RCC 7860 (cell line): ENCODE results near the gene MLF2.
A peak's percentile ranks its signal among the peaks of the same experiment; 100 is the strongest.

ENCODE experiments used
- DNase-seq: peaks from one replicate; pipeline ENCODE4 v3.0.0-alpha.2; 2015; ENCODE audit warnings: low spot score
- FAIRE-seq: peaks from 2 replicates; lab custom pipeline; 2012; peaks lifted over from hg19 to GRCh38; lab: Jason Lieb, UNC

MLF2 gene

DNA sequence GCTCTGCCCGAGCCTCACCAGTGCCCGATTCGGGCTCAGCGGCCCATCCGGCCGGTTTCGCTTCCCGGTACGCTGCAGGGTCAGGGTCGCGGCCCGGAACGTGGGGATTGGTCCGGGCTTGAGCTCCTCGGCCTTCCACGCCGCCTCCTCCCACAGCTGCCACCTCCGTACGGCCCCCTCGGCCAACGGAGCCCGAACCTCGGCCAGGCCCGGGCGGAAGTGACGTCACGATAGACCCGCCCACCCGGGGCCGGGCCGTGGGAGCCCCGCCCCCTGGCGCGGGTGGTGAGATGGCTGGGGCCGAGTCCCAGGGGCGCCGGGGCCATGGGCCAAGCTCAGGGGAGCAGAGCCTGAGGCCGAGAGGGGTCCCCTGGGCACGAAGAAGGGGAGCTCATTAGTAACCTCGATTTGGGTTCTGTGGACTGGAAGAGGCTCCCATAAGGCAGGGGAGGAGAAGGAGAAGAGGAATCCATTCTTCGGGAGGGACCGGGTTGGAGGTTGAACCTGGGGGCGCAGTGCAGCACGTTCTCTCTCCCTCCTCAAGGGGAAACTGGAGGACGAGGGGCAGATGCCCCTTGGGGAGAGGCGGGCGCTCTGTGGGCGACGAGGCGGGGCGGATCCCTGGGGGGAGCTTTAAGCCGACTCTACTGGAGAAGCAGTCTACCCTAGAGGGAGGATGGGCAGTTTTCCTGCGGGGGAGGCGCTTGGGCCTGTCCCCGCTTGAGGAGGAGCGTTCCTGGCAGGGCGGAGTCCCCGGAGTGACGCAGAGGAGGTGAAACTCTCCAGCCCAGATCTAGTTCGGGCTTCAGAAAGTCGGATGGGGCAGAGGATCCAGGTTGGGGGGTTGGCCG is at the start of gene MLF2:
Gene MLF2 (minus strand): TSS at position 221 of the 851 bp plus-strand sequence. CDS start 807 bp downstream, outside the sequence.
- FAIRE-seq: peak; percentile 87
- peak; percentile 96 for DNase-seq

- no peak for DNase-seq
- FAIRE-seq: no peak
Measured at GRCh38 chr12:6799147-6799546, 46.2 kb upstream of the MLF2 start.

DNA sequence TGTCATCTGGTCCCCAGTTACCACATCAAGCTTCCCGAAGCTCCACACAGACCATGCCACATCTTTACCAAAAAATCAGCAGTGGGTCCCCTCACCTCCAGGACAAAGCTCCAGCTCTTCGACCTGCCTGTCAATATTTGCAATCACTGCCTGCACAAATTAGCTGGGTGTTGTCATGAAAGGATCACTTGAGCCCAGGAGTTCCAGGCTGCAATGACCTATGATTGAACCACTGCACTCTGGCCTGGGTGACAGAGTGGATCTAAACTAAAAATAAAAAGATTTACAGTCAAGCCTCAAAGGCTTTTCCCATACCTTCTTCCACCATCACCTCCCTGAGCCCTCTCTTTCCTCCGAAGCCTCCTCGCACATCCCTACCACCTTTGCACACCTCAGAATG is 43.6 kb upstream of the MLF2 start:
- no peak for DNase-seq
- FAIRE-seq: no peak

- DNase-seq: no peak
- FAIRE-seq: no peak
Measured at GRCh38 chr12:6795088-6795487, 42.1 kb upstream of the MLF2 start.

- FAIRE-seq: no peak
Measured at GRCh38 chr12:6792522-6793201, 39.7 kb upstream of the MLF2 start.

GRCh38 chr12:6791931-6792520 is 39.1 kb upstream of the MLF2 start:
- no peak for DNase-seq
- no peak for FAIRE-seq

More at GRCh38 chr12:6792522-6793201, 39.7 kb upstream of the MLF2 start:
- no peak for DNase-seq

DNA sequence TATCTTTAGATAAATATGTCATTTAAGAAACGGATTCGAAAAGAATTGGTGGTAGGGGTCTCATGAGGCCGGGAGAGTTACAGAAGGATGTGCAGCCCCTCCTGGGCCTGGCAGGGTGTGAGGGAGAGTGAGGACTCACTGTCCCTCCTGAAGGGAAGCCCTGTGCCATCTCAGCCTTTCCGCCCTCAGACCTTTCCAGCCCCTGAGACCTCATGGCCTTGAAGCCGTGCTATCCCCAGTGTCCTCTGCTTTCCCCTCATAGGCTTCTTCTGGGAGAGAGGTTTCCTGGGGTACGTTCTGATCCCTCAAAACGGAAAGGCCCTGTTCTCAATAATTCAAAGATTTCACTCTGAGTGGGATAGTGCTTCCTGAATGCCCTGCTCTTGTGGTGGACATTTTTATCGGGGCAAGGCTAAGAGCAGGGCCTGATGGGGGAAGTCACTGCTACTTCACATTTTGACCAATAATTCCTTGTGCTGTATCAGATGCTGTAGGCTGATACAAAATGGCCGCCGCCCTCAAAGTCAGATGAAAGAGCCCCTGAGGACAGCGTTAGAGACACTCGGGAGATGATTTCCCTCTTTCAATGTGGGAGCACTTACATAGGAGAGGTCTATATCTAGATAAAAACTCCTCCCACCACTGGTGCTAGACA is 37.7 kb upstream of the MLF2 start:
- FAIRE-seq (no peak), DNase-seq (no peak)

GRCh38 chr12:6788972-6789924 is 36.3 kb upstream of the MLF2 start, which contains the start of gene CD4:
Gene CD4, plus strand, starts transcription at chr12:6789528. Its CDS starts 10,611 bp downstream, at chr12:6800139.
- FAIRE-seq: no peak
- DNase-seq: no peak

- DNase-seq (no peak), FAIRE-seq (no peak)
Measured at GRCh38 chr12:6787309-6787708, 34.4 kb upstream of the MLF2 start.

DNA sequence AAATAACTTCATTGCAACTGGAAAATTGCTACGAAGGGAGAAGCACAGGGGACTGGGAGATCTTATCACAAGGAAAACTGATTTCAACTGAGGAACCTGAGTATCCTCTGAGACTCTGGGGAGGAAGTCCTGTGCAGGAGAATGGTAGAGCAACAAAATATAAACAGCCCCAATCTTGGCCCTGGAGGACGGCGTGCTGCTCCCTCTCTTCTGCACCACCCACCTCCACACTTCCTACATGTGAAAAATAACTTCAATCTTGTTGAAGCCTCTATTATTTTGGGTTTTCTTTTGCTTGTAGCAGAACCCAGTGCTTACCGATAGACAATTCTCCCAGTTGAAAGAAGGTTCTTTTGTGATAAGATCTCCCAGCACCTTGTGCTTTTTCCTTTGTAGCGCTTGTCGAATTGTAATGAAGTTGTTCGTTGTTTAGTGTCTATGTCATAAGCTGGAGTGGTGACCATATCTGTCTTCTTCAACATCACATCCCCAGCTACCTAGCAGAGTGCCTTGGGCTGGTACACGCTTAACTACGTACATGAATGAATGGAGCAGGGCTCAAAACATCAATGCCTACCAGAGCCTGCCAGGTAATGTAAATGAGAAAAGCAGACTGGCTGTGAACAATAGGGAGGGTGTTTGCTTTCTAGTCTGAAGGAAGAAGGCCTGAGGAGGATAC is 33.6 kb upstream of the MLF2 start:
- DNase-seq: no peak
- no peak for FAIRE-seq

DNA sequence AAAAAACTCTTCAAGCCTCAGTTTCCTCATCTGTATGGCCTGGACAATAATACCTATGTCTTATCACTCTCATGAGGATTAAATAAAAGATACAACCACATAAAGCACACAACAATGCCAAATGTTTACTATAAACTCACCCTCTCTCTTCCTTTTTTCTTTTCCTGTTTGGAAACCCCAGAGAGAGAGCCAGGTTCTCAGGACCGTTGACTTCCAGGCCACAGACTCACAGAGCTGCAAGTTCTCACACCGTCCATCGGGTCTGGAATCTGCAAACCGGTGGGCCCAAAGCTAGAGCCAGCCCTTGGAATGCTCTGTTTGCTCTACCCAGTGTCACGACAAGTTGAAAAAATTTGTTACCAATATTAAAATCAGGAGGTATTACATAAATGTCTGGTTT is 31.8 kb upstream of the MLF2 start:
- FAIRE-seq: no peak
- DNase-seq: no peak

GRCh38 chr12:6784296-6784695 is 31.4 kb upstream of the MLF2 start:
- no peak for DNase-seq
- no peak for FAIRE-seq

- DNase-seq (no peak), FAIRE-seq (no peak)
Measured at GRCh38 chr12:6783828-6784227, 30.9 kb upstream of the MLF2 start.

DNA sequence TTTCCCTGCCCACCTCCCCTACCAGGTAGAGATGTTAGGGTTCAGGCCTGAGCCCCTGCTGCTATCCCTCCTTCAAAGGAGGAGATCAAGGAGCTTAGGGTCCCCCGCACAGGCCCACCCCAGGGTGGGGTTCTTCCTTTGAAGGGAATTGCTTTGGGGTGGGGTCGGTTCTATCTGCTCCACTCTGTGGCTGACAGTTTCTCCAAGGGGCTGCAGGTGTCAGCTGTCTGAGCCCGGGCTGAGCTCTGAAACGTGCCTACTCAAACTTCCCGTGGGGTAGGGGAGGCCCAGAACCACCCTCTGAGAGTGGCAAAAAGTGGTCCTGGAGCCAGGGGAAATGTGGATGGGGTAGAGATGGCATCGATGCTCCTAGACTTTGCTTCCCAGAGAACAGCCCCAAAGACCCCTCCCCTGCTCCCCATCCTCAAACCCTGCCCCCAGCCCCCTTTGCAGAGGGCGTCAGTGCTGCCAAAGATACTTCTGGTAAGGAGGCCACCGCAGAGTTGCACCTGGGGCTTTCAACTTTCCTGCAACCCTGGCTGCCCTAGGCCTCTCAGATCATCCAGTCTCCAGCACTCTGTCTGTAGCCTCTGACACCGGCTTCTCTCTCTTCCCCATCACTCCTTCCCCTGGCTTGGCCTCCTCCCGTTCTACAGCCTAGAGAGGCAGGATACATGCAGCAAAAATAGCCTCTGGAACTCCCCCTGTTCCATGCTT is 30.1 kb upstream of the MLF2 start:
- DNase-seq: no peak
- FAIRE-seq: no peak

- DNase-seq (no peak), FAIRE-seq (no peak)
Measured at GRCh38 chr12:6782119-6782518, 29.2 kb upstream of the MLF2 start.

DNA sequence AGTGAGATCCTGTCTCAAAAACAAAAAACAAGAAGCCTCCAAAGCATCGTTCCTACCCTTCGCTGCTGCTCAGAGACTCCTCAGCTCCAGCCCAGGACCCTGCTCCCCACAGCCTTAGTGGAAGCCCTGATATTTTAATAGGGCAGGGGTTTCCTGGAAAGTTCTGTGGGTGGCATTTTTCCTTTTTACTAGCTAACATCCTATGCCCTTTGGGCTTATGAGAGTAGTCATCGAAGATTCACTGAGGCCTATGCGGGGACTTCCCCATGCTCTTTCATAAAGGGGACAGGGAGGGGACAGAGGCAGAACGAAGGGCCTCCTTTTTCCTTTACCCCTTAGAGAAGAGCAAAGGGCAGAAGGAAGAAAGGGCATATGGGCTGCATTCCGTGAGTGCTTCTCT is 27.6 kb upstream of the MLF2 start:
- DNase-seq (no peak), FAIRE-seq (no peak)

GRCh38 chr12:6779708-6780432 is 26.9 kb upstream of the MLF2 start:
- no peak for DNase-seq
- FAIRE-seq: no peak
